NCI-H2081 treated with DMSO at 0.1 percent for 48 hours (cell line): Measurements from ENCODE around the gene GALNT9.

Experiments used
- DNase-seq: peaks from one replicate; lab custom pipeline; 2025; lab: John Stamatoyannopoulos, UW

GALNT9 gene

GRCh38 chr12:132325733-132326130 lies 3.7 kb downstream of the GALNT9 start:
- no peak for DNase-seq

DNA sequence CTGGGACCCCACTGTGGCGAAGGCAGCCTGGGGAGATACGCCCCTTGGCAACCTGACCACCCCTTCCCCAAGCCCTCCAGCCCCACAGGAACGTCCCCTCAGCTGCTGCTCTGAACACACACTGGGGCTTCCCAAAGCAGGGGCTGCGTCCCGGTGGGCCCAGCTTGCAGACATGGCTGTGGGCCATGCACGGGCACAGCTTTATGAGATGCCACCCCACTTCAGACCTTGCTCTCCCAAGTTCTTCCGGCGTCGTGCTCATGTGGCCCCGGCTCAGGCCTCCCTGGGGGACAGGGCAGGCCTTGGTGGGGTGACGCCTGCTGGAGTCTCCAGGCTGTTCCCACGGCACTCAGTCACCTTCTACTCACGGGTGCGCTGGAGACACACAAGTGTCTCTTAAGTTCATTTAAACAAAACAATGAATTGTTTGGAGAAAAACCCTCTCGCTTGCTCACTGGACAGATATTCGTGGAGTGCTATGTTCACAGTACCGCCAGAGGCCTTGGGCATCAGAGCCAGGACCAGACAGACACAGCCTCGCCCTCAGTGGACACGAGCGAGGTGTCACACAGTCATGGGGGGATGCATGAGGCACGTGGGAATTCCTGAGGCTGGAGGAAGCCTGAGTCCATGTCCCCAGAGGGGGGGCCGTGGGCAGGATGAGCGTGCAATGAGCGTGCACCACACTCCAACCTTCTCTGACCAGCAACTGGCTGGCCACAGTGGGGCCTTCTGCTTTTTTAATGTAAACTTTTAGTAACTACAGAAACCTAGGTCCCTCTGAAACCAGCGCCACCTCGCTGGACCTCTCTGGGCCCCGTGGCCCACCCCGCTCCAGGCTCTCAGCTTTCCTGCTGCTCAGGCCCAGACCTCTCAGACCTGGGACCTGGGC lies 4.3 kb downstream of the GALNT9 start:
- DNase-seq, result no peak

DNA sequence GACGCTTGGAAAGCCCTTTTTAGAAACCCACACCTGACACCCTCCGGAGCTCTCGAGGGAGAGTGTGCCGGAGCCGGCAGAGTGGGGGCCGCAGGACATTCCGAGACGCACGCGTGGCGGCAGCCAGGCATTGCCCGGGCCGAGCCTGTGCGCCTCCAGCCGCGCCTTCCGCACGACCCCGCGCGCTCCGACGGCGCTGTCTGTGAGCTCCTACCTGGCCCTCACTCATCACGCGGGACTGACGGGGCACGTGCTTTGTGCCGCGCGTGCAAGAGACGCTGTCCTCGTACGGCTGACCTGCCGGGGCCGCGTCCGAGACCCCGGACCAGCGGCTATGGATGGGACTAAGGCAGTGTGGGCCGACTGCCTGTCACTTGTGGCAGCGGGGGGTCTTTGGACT lies 5.2 kb downstream of the GALNT9 start:
- DNase-seq, result no peak

GRCh38 chr12:132323171-132324010 lies 6.0 kb downstream of the GALNT9 start:
- no peak for DNase-seq

GRCh38 chr12:132322206-132323132 lies 6.9 kb downstream of the GALNT9 start:
- no peak for DNase-seq

DNA sequence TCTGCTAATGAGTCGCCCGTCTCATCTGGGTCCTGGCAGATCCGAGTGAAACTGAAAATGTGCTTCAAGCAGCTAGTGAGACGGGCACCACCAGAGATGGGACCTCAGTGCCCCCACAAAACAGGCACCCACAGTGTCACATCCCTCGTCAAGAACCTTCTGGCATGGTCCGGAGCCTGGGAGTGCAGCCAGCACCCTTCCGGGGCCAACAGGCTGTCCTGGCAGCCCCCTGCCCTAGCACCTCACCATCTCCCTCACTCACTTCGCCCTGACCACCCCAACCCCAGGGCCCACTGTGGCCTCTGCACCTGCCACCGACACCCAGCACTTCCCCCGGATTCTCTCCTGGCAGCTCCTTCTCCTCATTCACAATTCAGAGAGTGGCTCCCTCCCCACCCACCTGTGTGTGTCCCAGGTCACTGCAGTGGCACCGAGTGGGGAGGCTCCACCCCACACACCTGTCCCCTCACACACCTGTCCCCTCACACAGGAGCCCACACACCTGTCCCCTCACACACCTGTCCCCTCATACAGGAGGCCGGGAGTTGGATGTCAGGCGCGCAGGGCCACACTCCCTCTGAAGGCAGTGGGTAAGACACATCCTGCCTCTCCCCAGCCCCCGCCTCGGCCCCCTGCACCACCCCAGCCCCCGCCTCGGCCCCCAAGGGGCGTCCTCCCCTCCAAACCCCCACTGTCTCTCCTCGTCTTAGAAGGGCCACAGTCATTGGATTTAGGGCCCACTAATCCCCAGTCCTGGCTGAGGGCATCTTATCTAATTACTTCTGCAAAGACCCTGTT lies 7.9 kb downstream of the GALNT9 start:
- DNase-seq, result no peak

GRCh38 chr12:132320767-132321211 lies 8.6 kb downstream of the GALNT9 start:
- DNase-seq, result no peak

DNA sequence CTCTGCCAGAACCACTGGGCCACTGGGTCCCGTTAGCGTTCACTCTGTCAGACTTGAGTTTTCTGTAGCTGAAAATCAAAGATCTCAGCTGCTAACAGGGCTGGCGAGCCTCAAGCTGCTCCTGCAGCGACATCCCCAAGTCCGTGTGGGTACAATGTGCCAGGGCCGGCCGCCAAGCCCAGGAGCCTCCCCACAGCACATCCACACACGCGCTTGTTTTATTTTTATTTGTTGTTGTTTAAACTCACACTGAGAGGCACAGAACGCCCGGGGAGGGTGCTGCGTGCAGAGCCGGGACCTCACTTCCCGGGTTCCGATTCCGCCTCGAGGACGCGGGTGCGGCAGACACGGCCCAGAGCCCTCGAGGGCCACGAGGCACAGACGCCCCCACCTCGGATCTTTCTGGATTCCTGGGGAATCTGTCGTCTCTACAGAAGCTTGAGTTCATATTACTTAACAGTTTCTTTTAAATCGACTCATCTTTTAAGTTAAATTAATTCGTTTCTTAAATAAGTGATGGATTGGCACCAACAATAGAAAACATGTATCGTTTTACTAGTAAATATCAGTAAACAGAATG lies 9.3 kb downstream of the GALNT9 start:
- no peak for DNase-seq

DNA sequence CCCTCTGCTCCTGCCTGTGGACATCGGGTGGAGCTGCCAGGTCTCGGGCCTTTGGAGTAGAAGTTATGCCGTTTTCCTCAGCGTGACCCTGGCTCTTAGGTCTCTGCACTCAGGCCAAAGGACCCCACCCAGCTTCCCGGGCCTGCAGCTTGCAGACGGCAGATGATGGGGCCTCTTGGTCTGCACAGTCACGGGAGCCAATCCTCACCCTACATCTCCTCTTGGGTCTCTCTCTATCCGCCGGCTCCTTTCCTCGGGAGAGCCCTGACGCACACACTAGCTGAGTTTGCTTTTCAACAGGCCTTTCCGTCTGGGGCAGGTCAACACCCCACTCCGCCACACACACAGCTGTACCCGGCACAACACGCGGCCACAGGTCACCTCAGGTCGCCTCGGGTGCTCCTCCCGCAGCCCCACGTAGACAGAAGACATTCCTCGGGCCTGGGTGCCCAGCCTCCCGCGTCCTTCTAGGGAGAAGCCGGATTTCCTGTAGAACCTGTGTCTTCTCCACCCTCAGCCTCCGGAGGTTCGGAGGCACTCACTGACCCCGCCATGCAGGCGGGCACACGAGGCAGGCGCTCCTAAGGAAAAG lies 9.9 kb downstream of the GALNT9 start:
- no peak for DNase-seq

- no peak for DNase-seq
Measured at GRCh38 chr12:132318618-132319033, 10.8 kb downstream of the GALNT9 start.

GRCh38 chr12:132318135-132318534 lies 11.3 kb downstream of the GALNT9 start:
- no peak for DNase-seq

- DNase-seq, result no peak
Measured at GRCh38 chr12:132317233-132317938, 12.0 kb downstream of the GALNT9 start.

DNA sequence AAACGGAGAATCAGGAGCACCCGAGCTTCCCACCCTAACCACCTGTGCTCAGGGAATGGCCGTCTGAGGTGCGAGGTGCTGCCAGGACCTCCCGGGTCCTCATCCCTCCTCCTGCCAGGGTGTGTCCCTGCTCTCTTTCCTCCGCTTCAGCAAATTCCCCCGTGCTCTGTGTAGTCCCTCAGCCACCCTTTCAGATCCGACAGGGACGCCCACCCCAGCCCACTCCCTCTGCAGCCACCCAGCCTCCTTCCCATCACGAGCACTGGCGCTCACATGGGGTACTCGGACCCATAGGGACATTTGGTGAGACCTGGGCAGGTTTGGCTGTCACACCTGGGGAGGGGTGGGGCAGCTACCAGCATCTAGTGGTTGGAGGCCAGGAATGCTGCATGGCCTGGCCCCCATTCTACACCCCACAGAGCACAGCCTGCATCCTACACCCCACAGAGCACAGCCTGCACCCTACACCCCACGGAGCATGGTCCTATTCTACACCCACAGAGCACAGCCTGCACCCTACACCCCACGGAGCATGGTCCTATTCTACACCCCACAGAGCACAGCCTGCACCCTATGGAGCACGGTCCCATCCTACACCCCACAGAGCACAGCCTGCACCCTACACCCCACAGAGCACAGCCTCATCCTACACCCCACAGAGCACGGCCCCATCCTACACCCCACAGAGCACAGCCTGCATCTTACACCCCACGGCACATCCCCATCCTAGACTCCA lies 12.7 kb downstream of the GALNT9 start:
- DNase-seq, result no peak

- no peak for DNase-seq
Measured at GRCh38 chr12:132315951-132316350, 13.4 kb downstream of the GALNT9 start.

DNA sequence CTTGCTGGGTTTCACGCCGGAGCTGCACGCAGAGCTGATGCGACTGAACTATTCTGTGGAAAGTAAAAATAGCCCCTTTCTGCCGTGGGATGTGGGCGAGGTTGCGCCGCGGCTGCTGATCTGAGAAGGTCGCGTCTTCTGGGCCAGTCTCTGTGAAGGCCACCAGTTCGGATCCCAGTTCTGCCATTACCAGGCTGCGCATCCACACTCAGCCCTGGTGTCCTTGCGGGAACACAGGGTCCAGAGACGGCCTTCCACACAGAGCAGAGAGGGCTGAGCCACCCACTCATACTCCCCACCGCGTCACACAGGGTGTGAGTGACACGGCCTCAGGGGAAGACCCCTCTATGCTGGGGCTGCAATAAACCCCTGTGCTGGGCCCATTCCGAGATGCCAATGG lies 13.9 kb downstream of the GALNT9 start:
- no peak for DNase-seq

DNA sequence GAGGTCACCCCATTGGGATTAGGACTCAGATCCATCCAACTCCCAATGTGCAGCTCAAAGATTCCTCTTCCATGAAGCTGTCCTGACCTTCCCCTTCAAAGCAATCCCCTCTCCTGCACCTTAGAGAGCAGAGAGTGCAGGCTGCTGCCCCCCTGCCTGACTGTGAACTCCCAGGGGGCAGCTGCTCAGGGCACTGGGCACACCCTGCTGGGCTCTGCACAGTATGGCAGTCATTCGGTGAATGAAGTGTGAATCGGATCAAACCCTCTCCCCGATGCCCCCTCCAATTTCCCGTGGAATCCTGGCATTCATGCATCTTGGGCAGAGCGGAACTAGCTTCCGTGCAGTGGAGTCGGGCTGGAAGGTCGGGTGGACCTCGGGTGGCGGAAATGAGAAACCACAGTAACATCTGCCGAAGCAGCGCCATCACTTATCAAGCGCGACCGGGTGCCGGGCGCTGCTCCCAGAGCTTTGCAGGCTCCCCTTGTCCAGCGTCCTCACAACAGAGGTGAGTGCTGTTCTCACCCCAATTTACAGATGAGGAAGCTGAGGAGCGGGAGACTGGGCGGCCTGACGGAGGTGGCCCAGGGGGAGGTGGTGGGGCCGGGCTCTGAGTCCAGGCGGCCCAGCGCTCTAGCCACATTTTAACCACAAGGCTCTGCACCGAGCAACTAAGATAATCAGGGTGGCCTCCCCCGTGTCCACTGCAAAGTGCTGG lies 14.7 kb downstream of the GALNT9 start:
- DNase-seq, result no peak

DNA sequence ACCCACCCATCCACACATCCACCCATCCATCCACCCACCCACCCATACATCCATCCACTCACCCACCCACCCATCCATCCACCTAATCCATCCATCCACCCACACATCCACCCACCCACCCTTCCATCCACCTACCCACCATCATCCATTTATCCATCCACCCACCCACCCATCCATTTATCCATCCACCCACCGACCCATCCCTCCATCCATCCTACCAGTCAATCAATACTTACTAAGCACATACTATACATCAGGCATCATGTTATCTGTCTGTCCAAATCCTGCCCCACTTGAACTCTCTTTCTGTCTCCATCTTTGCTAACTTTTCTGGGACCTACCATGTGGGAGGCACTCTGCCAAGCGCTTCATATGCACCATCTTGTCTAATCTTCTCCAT lies 15.4 kb downstream of the GALNT9 start:
- DNase-seq, result no peak

DNA sequence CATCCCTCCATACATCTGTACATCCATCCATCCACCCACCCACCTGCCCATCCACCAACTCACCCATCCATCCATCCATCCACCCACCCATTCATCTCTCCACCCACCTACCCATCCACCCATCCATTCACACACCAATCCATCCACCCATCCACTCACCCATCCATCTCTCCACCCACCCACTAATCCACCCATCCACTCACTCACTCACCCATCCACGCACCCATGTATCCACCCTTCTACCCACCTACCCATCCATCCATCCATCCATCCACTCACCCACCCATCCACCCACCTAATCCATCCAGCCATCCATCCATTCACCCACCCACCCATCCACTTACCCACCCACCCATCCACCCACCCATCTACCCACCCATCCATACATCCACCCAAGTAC lies 16.2 kb downstream of the GALNT9 start:
- DNase-seq, result no peak
